SIG-M5 treated with dmso at 0.1 percent for 504 hours (cell line): Measurements from ENCODE around the gene DTNA.
A peak's percentile ranks its signal among the peaks of the same experiment; 100 is the strongest.

Source experiments
- DNase-seq: peaks from one replicate; lab custom pipeline; 2025; ENCODE audit not compliant: unreplicated experiment; lab: John Stamatoyannopoulos, UW

Gene DTNA

GRCh38 chr18:34767601-34768027, 57.5 kb downstream of the DTNA start:
- no peak for DNase-seq

DNA sequence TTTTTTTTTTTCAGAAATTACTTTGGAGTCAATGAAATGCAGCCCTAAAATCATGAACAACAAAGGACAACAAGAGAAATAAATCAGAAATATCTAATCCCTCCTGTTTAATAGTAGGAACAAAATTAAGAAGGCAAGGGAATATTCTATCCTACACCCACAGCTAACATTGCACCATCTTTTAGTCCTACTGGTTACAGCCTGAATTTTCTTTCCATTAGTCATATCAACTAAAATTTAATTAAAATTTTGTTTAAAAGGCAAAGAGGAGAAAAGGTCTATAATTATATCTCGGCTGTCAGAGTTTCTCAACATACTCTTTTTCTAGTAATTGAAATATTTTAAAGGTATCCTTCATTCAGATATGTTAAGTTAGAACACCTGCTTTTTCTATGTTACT, 61.9 kb downstream of the DTNA start:
- no peak for DNase-seq

- no peak for DNase-seq
These were observed 62.8 kb downstream of the DTNA start for GRCh38 chr18:34772887-34773286.

GRCh38 chr18:34773378-34773777, 63.3 kb downstream of the DTNA start:
- no peak for DNase-seq

GRCh38 chr18:34773961-34774766, 64.1 kb downstream of the DTNA start:
- DNase-seq, result no peak

GRCh38 chr18:34775461-34775860, 65.4 kb downstream of the DTNA start:
- no peak for DNase-seq

GRCh38 chr18:34779112-34779511, 69.0 kb downstream of the DTNA start:
- no peak for DNase-seq

DNA sequence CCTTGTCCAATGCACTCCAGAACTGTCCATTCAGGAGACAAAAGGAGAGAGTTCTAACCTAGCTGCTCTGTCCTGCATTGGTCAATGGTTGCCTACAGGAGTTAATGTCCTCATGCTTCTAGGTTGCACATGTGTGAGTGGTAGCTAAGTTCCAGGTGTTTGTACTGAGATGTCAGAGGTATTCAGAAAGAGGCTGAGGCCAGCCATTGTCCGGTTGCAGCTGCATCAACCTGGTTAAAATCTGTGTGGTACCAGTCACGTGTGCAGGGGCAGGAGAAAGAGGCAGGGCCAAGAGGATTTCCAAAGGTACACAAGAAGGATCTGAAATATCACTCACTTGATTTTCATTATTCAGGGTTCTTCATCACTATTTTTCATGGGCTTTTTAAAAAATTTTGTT, 70.8 kb downstream of the DTNA start:
- DNase-seq, result no peak

DNA sequence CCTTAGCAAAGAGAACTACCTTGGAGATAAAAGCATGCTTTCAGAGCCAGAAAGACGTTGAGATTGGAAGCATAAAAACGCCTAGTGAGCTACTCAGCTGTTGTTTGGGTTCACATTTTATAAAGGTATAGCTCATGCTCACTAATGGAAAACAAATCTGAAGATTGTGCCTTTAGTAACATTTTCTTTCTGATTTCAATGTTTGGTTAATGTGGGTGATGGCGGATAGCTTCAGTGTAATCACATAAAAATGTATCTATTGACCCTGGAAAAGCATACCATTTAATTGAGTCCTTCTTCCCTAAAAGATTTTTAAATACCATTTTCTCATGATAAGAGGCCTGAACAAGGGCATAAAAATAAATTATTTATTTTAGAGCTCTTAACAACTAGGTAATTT, 73.4 kb downstream of the DTNA start:
- DNase-seq, result no peak

- no peak for DNase-seq
These were observed 76.2 kb downstream of the DTNA start for GRCh38 chr18:34786162-34786741.

- DNase-seq, result peak; percentile 62
These were observed 77.9 kb downstream of the DTNA start for GRCh38 chr18:34787931-34788532.

GRCh38 chr18:34789768-34790344, 79.8 kb downstream of the DTNA start:
- DNase-seq, result no peak

DNA sequence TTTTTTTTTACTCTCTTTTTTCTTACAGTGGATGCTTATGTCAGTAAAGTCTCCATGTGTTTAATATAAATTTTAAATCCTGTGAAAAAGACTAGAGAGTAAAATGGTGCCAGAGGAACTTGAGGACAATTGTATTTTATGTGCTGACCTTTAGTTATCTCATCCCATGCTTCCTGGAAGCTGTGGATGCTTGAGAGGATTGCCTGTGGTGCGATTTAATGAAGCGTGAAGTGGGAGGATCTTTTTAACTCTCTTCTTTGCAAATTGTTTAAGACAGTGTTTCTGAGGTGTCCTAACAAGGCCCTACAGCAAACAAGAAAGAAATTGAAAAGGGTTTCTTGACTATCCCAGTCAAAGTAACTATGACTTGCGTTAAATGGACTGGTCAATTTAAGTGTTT, 84.2 kb downstream of the DTNA start:
- DNase-seq, result no peak

DNA sequence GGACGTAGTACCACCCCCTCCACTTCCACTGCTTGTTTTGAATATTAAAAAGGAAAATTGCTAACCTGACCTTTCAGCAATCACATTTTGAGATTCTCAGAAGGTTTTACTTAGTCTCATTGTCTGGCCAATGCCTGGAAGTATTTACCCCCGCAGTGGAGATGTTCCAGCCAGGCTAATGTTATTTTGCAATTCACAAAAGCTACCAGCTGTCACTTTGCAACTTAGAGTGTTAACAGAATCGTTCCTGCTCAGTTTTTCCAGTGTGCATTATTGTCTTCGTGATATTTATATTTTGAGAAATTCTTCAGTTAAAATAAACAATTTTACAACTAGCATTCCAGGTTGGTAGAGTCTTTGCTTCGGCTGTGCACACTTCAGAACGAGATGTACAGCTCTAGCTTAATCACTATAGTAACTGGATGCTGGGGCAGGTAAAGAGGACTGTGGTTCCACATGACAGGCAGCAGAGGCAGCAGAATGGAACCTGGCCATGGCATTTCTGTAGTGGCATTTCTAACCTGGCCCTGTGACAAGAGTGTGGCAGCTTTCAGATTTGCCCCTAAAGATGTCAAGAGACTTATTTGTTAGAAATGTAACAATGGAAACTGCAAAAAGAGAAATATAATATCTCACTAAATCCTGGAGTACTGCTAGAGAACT, 85.1 kb downstream of the DTNA start:
- DNase-seq, result no peak

DNA sequence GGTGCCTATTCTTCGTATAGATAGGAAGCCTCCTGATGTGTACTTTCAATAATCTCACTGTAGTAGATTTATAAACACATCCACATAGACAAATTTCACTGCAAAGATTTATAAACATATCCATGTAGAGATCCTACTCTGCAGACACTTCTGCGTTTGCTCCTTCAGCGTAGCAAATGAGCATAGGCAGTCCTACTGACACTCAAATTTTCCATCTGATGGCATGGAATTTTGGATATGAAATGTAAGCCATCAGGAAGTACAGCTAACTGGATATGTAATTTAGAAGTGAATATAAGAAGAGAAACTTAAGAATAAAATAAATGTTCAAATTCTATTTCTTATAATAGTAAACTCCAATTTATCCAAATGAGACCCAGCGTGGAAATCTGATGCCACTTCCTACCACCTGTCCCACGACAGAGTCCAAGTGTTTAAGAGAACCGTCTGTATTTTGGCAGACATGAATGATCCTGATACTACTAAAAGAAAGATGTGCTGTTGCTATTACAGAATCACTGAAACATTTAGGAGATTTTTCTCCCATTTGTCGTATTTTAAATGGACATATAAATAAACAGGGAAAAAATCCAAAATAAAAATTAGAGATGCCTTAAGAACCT, 86.0 kb downstream of the DTNA start:
- DNase-seq, result no peak

GRCh38 chr18:34799291-34799690, 89.2 kb downstream of the DTNA start:
- DNase-seq, result no peak

DNA sequence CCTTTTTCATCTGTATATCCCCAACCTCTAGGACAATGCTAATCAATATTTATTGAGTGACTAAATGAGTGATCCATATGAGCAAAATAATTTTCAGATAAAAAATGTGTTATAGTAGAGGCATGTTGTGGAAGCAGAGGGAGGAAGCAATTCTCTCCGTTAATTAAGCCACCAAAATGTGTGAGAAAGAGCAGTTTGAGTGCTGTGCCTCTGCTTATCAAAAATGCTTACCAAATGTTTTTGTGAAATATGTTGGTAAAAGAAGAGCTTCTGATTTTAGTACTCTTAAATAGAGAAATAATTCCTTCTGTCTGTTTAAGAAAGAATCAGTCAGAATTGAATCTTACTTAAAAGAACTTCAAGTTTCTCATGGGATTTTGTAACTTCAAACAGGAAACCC, 90.3 kb downstream of the DTNA start:
- no peak for DNase-seq

DNA sequence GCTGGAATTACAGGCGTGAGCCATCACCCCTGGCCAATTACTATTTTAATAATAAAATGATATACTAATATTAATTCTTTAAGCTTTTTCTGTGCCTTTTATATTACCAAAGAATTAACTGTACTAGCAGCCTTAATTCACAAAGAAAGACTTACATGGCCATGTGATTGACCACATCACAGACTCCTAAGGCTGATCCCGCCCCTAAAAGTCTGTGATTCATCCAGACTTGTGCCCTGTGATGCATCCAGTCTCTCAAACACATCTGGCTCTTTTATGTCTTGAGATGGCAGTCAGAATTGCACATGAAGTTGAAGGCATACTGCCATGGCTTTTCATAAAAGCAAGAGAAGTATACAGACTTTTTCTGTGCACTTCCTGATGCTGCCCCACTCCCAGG, 91.7 kb downstream of the DTNA start:
- DNase-seq, result no peak

GRCh38 chr18:34802959-34803358, 92.9 kb downstream of the DTNA start:
- no peak for DNase-seq

DNA sequence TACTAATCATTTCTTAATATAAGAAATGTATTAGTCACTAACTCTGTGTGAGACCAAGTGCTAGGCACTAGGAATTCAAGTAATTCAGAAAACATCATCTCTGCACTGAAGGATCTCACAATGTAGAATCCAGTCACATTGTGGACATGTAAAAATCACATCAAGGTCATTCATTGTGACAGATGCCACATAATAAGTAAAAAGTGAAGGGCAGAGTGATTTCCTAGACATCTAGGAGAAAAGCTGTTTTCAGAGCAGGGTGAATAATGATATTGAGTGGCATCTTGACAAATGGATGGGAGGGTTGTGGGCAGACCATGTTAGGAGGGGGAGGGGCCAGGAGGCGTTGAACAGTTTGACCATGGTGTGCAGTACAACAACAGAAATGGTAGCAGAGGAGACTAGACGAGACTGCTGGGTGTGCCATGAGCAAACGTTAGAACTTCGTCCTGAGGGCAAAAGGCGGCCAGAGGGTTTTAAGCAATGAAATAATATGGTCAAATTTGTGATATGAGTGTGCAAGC, 93.8 kb downstream of the DTNA start:
- DNase-seq, result no peak
